ENCODE measurements around the gene SHISA9. TPM values are rescaled to one million over a fixed set of nuclear protein-coding genes. Genes with fewer than 3 reads are reported as not detected.

The SHISA9 gene
- total RNA-seq, 4 donors from 2014 or later: 3.6 to 10.8 (median 4.6) TPM

- intact Hi-C loops (cut with DNase I): no loop called here
Measured at GRCh38 chr16:12930881-12931280, 29.5 kb downstream of the SHISA9 start.

GRCh38 chr16:12936391-12936790, 35.0 kb downstream of the SHISA9 start:
- intact Hi-C loops (cut with DNase I): no loop called here
- Histone ChIP-seq H3K27me3 (peaks cover 0 to 4% (median 0%) of the 10 kb centered on the region in 4 donors), H3K36me3 (no peaks in the 10 kb centered on the region), H3K9me3 (peaks cover 0 to 4% (median 0%) of the 10 kb centered on the region in 4 donors), H3K4me1 (no peaks in the 10 kb centered on the region), H3K27ac (replicated peaks in 1 of 4) (no peak overlapping the region), H3K4me3 (no peak overlapping the region)
- WGBS: 83% methylated on average over 2 of the region's 2 CpGs
- TF ChIP-seq POLR2A (IDR thresholded peaks at IDR 0.05; ENCODE audit: low read depth) (no peak), CTCF (IDR thresholded peaks at IDR 0.05) (no peak), EP300 (IDR thresholded peaks at IDR 0.05) (no peak), POLR2AphosphoS5 (IDR thresholded peaks at IDR 0.05) (no peak)
- no peak for DNase-seq (ENCODE audit: extremely low spot score)

More at GRCh38 chr16:12930881-12931280, 29.5 kb downstream of the SHISA9 start:
- no peaks in the 10 kb centered on the region for H3K36me3 ChIP-seq
- TF ChIP-seq POLR2AphosphoS5 (IDR thresholded peaks at IDR 0.05) (no peak), EP300 (IDR thresholded peaks at IDR 0.05) (no peak), POLR2A (IDR thresholded peaks at IDR 0.05; ENCODE audit: low read depth) (no peak), CTCF (IDR thresholded peaks at IDR 0.05) (no peak)
- H3K4me1 ChIP-seq: no peaks in the 10 kb centered on the region
- DNase-seq (ENCODE audit: extremely low spot score): no peak
- WGBS: 92% methylated on average over 4 of the region's 4 CpGs
- peaks cover 0 to 4% (median 0%) of the 10 kb centered on the region in 4 donors for H3K27me3 ChIP-seq
- H3K9me3 ChIP-seq: no peaks in the 10 kb centered on the region
- H3K27ac ChIP-seq (replicated peaks in 1 of 4): no peak overlapping the region
- H3K4me3 ChIP-seq: no peak overlapping the region

- peaks cover 0 to 11% (median 0%) of the 10 kb centered on the region in 4 donors for H3K27me3 ChIP-seq
- intact Hi-C loops (cut with DNase I): no loop called here
- DNase-seq (ENCODE audit: extremely low spot score): no peak
- H3K36me3 ChIP-seq: no peaks in the 10 kb centered on the region
- peaks cover 0 to 11% (median under 1%) of the 10 kb centered on the region in 4 donors for H3K9me3 ChIP-seq
- 59% methylated on average over 3 of the region's 3 CpGs for WGBS
- H3K4me3 ChIP-seq: no peak overlapping the region
- TF ChIP-seq POLR2A (IDR thresholded peaks at IDR 0.05; ENCODE audit: low read depth) (no peak), EP300 (IDR thresholded peaks at IDR 0.05) (no peak), POLR2AphosphoS5 (IDR thresholded peaks at IDR 0.05) (no peak), CTCF (IDR thresholded peaks at IDR 0.05) (no peak)
- no peak overlapping the region for H3K27ac ChIP-seq (replicated peaks in 1 of 4)
- H3K4me1 ChIP-seq: no peaks in the 10 kb centered on the region
Measured at GRCh38 chr16:12941896-12942295, 40.5 kb downstream of the SHISA9 start.

- 73% methylated on average over 5 of the region's 5 CpGs for WGBS
- DNase-seq (ENCODE audit: extremely low spot score): no peak
- Histone ChIP-seq H3K36me3 (no peaks in the 10 kb centered on the region), H3K4me1 (no peaks in the 10 kb centered on the region), H3K27ac (replicated peaks in 1 of 4) (no peak overlapping the region), H3K27me3 (peaks cover 0 to 11% (median 0%) of the 10 kb centered on the region in 4 donors), H3K9me3 (peaks cover 0 to 11% (median 0%) of the 10 kb centered on the region in 4 donors), H3K4me3 (no peak overlapping the region)
- intact Hi-C loops (cut with DNase I): no loop called here
- TF ChIP-seq CTCF (IDR thresholded peaks at IDR 0.05) (no peak), EP300 (IDR thresholded peaks at IDR 0.05) (no peak)
Measured at GRCh38 chr16:12942861-12943260, 41.5 kb downstream of the SHISA9 start.

- intact Hi-C loops (cut with DNase I): no loop called here
- H3K4me3 ChIP-seq: no peak overlapping the region
- H3K4me1 ChIP-seq: no peaks in the 10 kb centered on the region
- DNase-seq (ENCODE audit: extremely low spot score): no peak
- no peaks in the 10 kb centered on the region for H3K36me3 ChIP-seq
- WGBS: 65% methylated on average over 3 of the region's 3 CpGs
- no peak for TF ChIP-seq POLR2AphosphoS5 (IDR thresholded peaks at IDR 0.05)
- no peak for TF ChIP-seq POLR2A (IDR thresholded peaks at IDR 0.05; ENCODE audit: low read depth)
- no peak for TF ChIP-seq CTCF (IDR thresholded peaks at IDR 0.05)
- no peak for TF ChIP-seq EP300 (IDR thresholded peaks at IDR 0.05)
- H3K27me3 ChIP-seq: peaks cover 0 to 11% (median 0%) of the 10 kb centered on the region in 4 donors
- H3K27ac ChIP-seq (replicated peaks in 1 of 4): no peak overlapping the region
- peaks cover 0 to 11% (median 0%) of the 10 kb centered on the region in 4 donors for H3K9me3 ChIP-seq
Measured at GRCh38 chr16:12944300-12944699, 42.9 kb downstream of the SHISA9 start.

All from esophagus muscularis mucosa (tissue), 4 donors.